Choroid plexus epithelial cell (primary cell): ENCODE measurements around the gene DNAJA1.

Experiments used
- DNase-seq: peaks from one replicate; pipeline ENCODE4 v3.0.0-alpha.2; 2010; ENCODE audit warnings: low read depth
- H3K4me3 ChIP-seq: 2 replicates; pipeline ENCODE4 v1.5.1; 2011; ENCODE audit warnings: low read depth, mild to moderate bottlenecking, control low read depth, low read length, moderate library complexity
- CTCF ChIP-seq: conservative IDR thresholded peaks from 2 replicates; pipeline ENCODE4 v1.5.1; 2011; ENCODE audit warnings: low read depth, mild to moderate bottlenecking, control low read depth, inconsistent platforms, low read length, moderate library complexity

Gene DNAJA1

GRCh38 chr9:33022303-33022702 lies 2.8 kb upstream of the DNAJA1 start:
- TF ChIP-seq CTCF, result no peak
- no peak for DNase-seq
- no peak overlapping the region for H3K4me3 ChIP-seq

GRCh38 chr9:33022755-33023154 lies 2.3 kb upstream of the DNAJA1 start:
- no peak for TF ChIP-seq CTCF
- DNase-seq, result no peak
- H3K4me3 ChIP-seq, result no peak overlapping the region

- TF ChIP-seq CTCF, result no peak
- no peak overlapping the region for H3K4me3 ChIP-seq
- DNase-seq, result no peak
These were observed 1.4 kb upstream of the DNAJA1 start for GRCh38 chr9:33023661-33024060.

- no peak for TF ChIP-seq CTCF
- H3K4me3 ChIP-seq, result peak overlapping the region; percentile 100
- peak; percentile 51 for DNase-seq
These were observed 727 bp upstream of the DNAJA1 start for GRCh38 chr9:33024126-33024965.

GRCh38 chr9:33025572-33026342 lies 684 bp downstream of the DNAJA1 start:
- peak overlapping the region; percentile 100 for H3K4me3 ChIP-seq
- TF ChIP-seq CTCF, result no peak
- DNase-seq, result peak; percentile 54

- DNase-seq, result peak; percentile 76
- H3K4me3 ChIP-seq, result no peak overlapping the region
- TF ChIP-seq CTCF, result no peak
These were observed 4.2 kb downstream of the DNAJA1 start for GRCh38 chr9:33029231-33029786.
